Lower leg skin (tissue), 4 donors: Measurements from ENCODE around the gene EFCAB8. TPM values are rescaled to one million over a fixed set of nuclear protein-coding genes. Genes with fewer than 3 reads are reported as not detected.
"Not testable (repeated sequence)": the region's sequence is repeated elsewhere in the genome, so short reads cannot be mapped to it uniquely, and the experiment has no call there.

ENCODE experiments used
- DNase-seq, 2 donors: peaks; one replicate each; pipeline ENCODE4 v3.0.0-alpha.2; 2019; ENCODE audit warnings: low spot score in 2 of 2
- H3K4me3 ChIP-seq: fragments of 200-600 bp; sonication (generic); 2 replicates; pipeline ENCODE4 v1.5.1; 2017; ENCODE audit warnings: mild to moderate bottlenecking, low read depth; ENCODE audit not compliant: poor library complexity, severe bottlenecking
- POLR2A ChIP-seq, 2 donors: fragments of 450-650 bp; IDR thresholded peaks; one replicate each; pipeline ENCODE4 v1.6.1; 2016 to 2017; ENCODE audit warnings: antibody characterized with exemption in 2 of 2, mild to moderate bottlenecking in 1 of 2, moderate library complexity in 1 of 2
- WGBS, 2 donors: methylation state at CpG; one replicate each; pipeline ENCODE4 v1.1.5; 2018; 5-methylcytosine and 5-hydroxymethylcytosine counted together
- intact Hi-C: fragments of 100-400 bp; cut with DNase I; formaldehyde crosslinking; loops from one replicate; pipeline ENCODE4 v1.15.0; 2023; ENCODE audit warnings: low total_unique reads
- total RNA-seq, 4 donors: library from RNA; depleted of rRNA; stranded (reverse); fragments of >200 nt; gene quantifications; one replicate each; pipeline ENCODE4 v1.1.0, GENCODE V29; 2016
- TF ChIP-seq, protein P1 (sequence below), 3 donors: fragments of 450-650 bp; IDR thresholded peaks; one replicate each; pipeline ENCODE4 v1.5.1; 2016; ENCODE audit warnings: antibody characterized with exemption in 3 of 3, mild to moderate bottlenecking in 3 of 3, moderate library complexity in 2 of 3

The EFCAB8 gene
- total RNA-seq, 4 donors from 2014 or later: not detected

DNA sequence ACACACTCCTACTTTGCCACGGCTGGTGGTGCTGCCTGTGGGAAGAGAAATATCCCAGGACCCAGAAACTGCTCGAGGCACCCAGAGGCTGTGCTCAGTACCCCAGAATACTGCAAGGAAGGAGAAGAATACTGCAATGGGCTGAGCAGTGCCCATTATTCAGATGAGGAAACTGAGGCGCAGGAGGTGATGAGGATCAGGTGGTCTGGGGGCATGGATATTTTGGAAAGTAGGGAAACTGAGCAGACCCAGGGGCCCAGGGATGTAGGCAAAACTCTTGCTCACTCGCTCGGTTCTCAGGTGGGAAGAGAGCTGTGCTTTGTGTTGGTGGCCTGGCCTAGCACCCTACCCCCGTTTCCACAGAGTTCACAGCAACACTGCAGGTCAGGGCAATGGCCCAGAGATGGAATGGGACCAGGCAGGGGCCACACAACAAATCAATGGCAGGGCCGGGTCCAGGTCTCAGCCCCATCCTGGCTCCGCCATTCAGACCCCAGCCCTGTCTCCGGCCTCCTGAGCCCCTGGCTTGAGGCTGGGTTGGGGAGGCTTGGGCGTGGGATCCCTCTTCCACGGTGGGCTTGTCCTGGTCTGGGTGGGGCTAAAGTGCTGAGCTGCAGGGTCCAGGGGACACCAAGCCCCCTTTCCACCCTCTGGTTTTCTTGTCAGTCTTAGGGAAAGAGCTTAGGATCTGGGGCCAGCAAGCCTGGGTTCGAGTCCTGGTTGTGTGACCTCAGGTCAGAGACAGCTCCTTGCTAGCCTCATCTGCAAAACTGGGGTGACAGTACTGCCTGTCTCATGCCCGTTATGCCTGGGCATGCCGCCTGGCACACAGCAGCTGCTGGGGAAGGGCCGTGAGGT is 111.6 kb downstream of the EFCAB8 start:
- intact Hi-C loops: no loop called here
- DNase-seq: peak in 1 of 2 donors; percentile 58
- TF ChIP-seq POLR2A (IDR thresholded peaks at IDR 0.05): no peak
- H3K4me3 ChIP-seq: no peak overlapping the region
- 91 to 96% methylated on average over 9 to 15 of the region's 15 CpGs for WGBS, 2 donors

DNA sequence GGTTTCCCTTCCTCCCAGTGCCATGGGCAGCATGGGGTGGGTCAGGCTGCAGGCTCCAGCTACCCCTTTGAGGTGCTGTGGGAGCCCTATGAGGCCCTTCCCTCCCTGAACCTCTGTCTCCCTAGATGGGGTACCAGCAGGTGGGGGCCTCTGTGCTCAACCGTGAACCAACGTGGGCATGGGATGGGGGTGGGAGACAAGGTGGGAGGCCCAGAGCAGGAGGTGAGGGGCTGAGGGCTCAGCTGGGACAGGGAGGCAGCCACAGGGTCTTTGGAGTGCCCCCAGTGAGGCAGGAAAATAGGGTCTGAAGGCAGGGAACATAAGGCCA is 112.2 kb downstream of the EFCAB8 start:
- H3K4me3 ChIP-seq: no peak overlapping the region
- DNase-seq: peak in 1 of 2 donors; percentile 36
- WGBS, 2 donors: 77 to 100% methylated on average over 2 of the region's 2 CpGs
- TF ChIP-seq POLR2A (IDR thresholded peaks at IDR 0.05): no peak
- TF ChIP-seq, protein P1, sequence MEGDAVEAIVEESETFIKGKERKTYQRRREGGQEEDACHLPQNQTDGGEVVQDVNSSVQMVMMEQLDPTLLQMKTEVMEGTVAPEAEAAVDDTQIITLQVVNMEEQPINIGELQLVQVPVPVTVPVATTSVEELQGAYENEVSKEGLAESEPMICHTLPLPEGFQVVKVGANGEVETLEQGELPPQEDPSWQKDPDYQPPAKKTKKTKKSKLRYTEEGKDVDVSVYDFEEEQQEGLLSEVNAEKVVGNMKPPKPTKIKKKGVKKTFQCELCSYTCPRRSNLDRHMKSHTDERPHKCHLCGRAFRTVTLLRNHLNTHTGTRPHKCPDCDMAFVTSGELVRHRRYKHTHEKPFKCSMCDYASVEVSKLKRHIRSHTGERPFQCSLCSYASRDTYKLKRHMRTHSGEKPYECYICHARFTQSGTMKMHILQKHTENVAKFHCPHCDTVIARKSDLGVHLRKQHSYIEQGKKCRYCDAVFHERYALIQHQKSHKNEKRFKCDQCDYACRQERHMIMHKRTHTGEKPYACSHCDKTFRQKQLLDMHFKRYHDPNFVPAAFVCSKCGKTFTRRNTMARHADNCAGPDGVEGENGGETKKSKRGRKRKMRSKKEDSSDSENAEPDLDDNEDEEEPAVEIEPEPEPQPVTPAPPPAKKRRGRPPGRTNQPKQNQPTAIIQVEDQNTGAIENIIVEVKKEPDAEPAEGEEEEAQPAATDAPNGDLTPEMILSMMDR (IDR thresholded peaks at IDR 0.05): no peak
- intact Hi-C loops: no loop called here

DNA sequence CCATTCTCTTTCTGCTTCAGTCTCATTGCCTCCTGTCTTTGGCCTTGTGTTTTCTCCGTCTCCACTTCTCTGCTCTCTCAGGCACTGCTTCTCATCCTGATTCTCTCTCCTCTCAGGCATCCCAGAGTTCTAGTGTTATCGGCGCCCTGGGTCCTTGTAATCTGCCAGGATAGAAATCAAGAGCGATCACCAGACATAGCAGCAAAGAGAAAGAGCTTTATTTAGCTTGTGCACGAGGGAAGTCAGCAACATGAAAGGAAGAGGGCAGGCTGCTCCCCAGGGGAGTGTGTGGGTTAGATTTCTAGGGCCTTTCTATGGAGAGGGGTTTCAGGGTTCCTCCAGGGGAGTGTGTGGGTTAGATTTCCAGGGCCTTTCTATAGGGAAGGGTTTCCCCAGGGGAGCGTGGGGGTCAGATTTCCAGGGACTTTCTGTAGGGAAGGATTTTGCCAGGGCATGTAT is 113.0 kb downstream of the EFCAB8 start:
- intact Hi-C loops: no loop called here

DNA sequence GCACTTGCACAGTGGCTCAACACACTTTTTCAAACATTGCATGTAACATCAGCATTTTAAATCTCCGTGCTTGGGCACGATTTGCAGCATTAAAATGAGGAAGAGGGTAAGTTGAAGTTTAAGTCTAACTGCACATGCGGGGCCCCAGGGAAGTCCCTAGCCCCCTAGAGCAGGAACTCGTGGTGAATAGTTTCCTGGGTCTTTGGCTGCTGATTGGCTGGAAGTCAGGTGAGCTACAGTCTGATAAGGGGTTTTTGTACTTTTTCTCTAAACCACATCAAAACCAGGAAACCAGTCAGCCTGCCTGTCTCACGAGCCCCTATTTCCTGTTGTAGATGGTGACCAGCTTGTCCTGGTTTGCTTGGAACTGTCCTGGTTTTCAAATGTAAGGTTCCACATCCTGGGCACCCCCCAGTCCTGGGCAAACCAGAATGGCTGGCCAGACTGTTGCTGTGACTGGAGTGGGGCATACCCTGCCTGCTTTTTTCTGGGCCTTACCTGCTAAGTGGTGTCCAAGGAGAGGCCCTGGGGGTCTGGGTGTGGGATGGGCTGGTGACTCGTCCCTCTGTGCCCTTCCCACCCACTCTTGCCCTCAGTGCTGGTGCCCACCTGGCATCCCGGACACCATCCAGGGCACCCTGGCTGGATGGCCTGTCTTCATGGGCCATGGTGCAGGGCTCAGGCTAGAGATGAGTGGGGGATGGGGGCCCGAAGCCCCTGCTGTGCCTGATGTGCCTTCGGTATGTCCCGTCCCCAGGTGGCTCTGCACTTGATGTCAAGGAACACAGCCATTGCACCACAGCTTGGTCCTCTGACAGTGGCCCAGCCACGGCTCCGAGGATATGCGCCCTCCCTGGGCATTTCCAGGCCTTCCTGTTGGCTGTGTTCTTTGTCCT is 113.7 kb downstream of the EFCAB8 start:
- H3K4me3 ChIP-seq: no peak overlapping the region
- intact Hi-C loops: no loop called here
- DNase-seq: peak; percentile 30 to 82
- 70% methylated on average over 10 to 13 of the region's 13 CpGs for WGBS, 2 donors
- TF ChIP-seq, protein P1 (IDR thresholded peaks at IDR 0.05): no peak

More for the DNA sequence above, 113.0 kb downstream of the EFCAB8 start:
- 44 to 59% methylated on average over 6 of the region's 6 CpGs for WGBS, 2 donors
- no peak overlapping the region for H3K4me3 ChIP-seq
- TF ChIP-seq POLR2A (IDR thresholded peaks at IDR 0.05): no peak
- TF ChIP-seq, protein P1 (IDR thresholded peaks at IDR 0.05): no peak
- DNase-seq: peak in 1 of 2 donors; percentile 54

DNA sequence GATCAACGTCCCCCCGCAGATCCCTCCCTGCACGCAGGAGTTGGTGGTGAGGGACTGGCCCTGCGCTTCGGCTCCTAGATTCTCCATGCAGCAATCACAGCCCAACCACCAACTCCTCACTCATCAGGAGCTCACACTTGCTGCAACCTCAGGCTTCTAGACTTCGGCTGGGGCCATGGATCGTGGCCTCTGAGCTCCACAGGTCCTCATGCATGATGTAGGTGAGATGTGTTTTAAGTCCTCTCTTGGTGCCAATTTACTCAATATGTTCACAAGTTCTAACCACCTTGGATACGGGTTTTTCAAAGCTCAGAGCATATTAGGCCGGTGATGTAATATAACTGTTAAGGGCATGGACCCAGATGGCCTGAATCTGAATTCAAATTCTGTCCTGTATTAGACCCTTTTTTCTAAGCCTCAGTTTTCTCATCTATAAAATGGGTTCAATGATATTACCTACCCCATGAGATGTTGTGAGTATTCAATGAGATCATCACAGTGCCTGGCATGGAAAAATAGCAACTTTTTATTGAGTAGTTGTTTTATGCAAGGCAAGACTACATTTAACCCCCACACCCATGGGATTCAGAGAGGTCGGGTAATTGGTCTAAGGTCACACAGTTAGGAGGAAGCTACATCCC is 114.5 kb downstream of the EFCAB8 start:
- TF ChIP-seq POLR2A (IDR thresholded peaks at IDR 0.05): no peak
- TF ChIP-seq, protein P1 (IDR thresholded peaks at IDR 0.05): no peak
- DNase-seq: no peak
- intact Hi-C loops: no loop called here
- 91 to 96% methylated on average over 10 of the region's 10 CpGs for WGBS, 2 donors
- no peak overlapping the region for H3K4me3 ChIP-seq

DNA sequence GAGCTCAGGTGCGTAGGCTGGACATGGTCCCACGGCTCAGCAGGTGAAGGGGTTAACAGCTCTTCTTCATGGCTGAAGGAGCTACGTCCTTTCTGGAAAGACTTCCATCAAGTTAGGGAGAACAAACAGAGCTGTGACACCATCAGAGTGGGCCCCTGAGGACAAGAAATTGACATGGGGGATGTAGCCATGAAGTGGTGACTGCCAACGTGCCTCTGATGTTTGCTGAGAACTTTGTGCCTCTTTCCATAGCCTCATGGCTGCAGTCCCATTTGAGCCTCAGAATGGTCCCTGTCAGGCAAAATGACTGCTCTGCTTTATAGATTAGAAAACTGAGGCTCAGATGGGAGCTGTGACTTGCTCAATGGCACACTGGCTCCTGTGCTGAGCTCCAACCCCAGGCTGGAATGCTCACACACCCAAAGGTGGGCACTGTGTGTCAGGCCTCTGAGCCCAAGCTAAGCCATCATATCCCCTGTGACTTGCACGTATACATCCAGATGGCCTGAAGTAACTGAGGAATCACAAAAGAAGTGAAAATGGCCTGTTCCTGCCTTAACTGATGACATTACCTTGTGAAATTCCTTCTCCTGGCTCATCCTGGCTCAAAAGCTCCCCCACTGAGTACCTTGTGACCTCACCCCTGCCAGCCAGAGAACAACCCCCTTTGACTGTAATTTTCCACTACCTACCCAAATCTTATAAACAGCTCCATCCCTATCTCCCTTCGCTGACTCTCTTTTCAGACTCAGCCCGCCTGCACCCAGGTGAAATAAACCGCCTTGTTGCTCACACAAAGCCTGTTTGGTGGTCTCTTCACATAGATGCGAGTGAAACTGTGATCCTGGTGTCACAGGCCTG is 115.7 kb downstream of the EFCAB8 start:
- intact Hi-C loops, H3K4me3 ChIP-seq: not testable (repeated sequence)
- 77 to 78% methylated on average over 9 of the region's 9 CpGs for WGBS, 2 donors
- peak in 1 of 2 donors; percentile 25 for DNase-seq

DNA sequence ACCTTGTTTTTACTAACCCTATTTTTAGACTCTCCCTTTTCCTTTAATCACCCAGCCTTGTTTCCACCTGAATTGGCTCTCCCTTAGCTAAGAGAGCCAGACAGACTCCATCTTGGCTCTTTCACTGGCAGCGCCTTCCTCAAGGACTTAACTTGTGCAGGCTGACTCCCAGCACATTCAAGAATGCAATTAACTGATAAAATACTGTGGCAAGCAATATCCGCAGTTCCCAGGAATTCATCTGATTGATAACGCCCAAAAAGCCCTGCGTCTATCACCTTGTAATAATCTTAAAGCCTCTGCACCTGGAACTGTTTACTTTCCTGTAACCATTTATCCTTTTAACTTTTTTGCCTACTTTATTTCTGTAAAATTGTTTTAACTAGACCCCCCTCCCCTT is 116.4 kb downstream of the EFCAB8 start:
- H3K4me3 ChIP-seq, DNase-seq, intact Hi-C loops: not testable (repeated sequence)
- 78 to 79% methylated on average over 4 of the region's 4 CpGs for WGBS, 2 donors
